ENCODE results near the gene TMEM115. TPM values are rescaled to one million over a fixed set of nuclear protein-coding genes. Genes with fewer than 3 reads are reported as not detected.
A peak's percentile ranks its signal among the peaks of the same experiment; 100 is the strongest.

The TMEM115 gene
- total RNA-seq, 1 donor from 2014 or later = 82.5 TPM

DNA sequence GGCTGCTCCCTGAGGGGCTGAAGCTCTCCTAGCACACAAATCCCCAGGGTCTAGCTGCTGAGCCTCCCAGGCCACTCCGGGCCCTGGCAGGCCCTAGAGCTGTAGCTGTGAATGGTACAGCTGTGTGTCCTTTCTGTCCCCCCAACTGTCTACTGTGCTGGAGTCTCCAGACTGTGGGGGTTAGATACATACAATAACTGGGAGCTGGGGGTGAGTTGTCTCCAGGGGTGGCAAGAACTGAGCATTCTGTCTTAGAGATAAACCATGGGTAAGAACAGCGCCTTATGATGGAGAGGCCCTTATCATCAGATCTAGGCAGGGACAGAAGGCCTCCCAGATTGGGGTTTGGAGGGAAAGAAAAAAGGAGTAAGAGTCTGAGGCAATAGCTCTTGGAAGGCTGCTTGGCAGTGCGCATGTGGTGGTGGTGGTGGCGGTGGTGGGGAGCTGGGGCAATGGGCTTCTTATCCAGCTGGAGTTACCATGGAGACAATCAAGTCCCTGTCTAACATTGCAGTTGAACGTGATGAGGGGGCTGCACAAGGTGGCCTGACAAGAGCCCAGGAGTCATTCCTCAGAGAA, 5.0 kb downstream of the TMEM115 start:
- TF ChIP-seq CTCF (IDR thresholded peaks at IDR 0.05; ENCODE audit: insufficient read depth, low read length, poor library complexity, severe bottlenecking) = no peak
- Histone ChIP-seq H3K27me3 (ENCODE audit: control insufficient read depth, insufficient read depth, low read length) (no peaks in the 10 kb centered on the region), H3K36me3 (ENCODE audit: control insufficient read depth, insufficient read depth, low read length) (peaks cover 2% of the 10 kb centered on the region), H3K4me3 (ENCODE audit: low read depth, low read length) (no peak overlapping the region)
- no peak for DNase-seq (ENCODE audit: low read depth)

- Histone ChIP-seq H3K4me3 (ENCODE audit: low read depth, low read length) (no peak overlapping the region), H3K27me3 (ENCODE audit: control insufficient read depth, insufficient read depth, low read length) (no peaks in the 10 kb centered on the region), H3K36me3 (ENCODE audit: control insufficient read depth, insufficient read depth, low read length) (peaks cover 2% of the 10 kb centered on the region)
- no peak for TF ChIP-seq CTCF (IDR thresholded peaks at IDR 0.05; ENCODE audit: insufficient read depth, low read length, poor library complexity, severe bottlenecking)
- no peak for DNase-seq (ENCODE audit: low read depth)
Measured at GRCh38 chr3:50353245-50354004, 5.9 kb downstream of the TMEM115 start.

GRCh38 chr3:50352781-50353180, 6.5 kb downstream of the TMEM115 start:
- no peak overlapping the region for H3K4me3 ChIP-seq (ENCODE audit: low read depth, low read length)
- DNase-seq (ENCODE audit: low read depth) = no peak
- TF ChIP-seq CTCF (IDR thresholded peaks at IDR 0.05; ENCODE audit: insufficient read depth, low read length, poor library complexity, severe bottlenecking) = peak; percentile 32
- no peaks in the 10 kb centered on the region for H3K27me3 ChIP-seq (ENCODE audit: control insufficient read depth, insufficient read depth, low read length)
- peaks cover 2% of the 10 kb centered on the region for H3K36me3 ChIP-seq (ENCODE audit: control insufficient read depth, insufficient read depth, low read length)

DNA sequence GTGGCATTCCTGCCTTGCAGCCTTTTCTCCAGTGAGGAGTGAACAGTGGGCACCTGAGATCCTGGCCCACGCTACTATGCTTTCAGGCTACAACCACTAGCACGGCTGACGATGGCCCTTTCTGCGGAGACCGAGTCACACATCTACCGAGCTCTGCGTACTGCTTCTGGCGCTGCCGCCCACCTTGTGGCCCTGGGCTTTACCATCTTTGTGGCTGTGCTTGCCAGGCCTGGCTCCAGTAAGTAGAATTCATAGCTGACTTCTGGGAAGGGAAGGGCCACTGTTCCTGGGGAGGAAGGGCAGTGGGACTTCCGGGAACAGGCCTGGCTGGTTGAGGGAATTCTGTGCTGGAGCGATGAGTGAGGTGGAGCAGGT, 8.0 kb downstream of the TMEM115 start:
- no peak for TF ChIP-seq CTCF (IDR thresholded peaks at IDR 0.05; ENCODE audit: insufficient read depth, low read length, poor library complexity, severe bottlenecking)
- DNase-seq (ENCODE audit: low read depth) = no peak
- peaks cover 1% of the 10 kb centered on the region for H3K36me3 ChIP-seq (ENCODE audit: control insufficient read depth, insufficient read depth, low read length)
- peak overlapping the region; percentile 78 for H3K4me3 ChIP-seq (ENCODE audit: low read depth, low read length)
- no peaks in the 10 kb centered on the region for H3K27me3 ChIP-seq (ENCODE audit: control insufficient read depth, insufficient read depth, low read length)

GRCh38 chr3:50350527-50351322, 8.6 kb downstream of the TMEM115 start, which contains the start of the genes CYB561D2 and NPRL2:
Gene CYB561D2, plus strand, starts transcription at chr3:50350862. Its CDS starts 572 bp downstream, at chr3:50351434.
Gene NPRL2, minus strand, starts transcription at chr3:50350775. Its CDS starts 123 bp downstream, at chr3:50350652.
- peak; percentile 75 for DNase-seq (ENCODE audit: low read depth)
- H3K4me3 ChIP-seq (ENCODE audit: low read depth, low read length) = peak within 1 kb of the TSS; percentile 78
- TF ChIP-seq CTCF (IDR thresholded peaks at IDR 0.05; ENCODE audit: insufficient read depth, low read length, poor library complexity, severe bottlenecking) = no peak
- no peaks in the 10 kb centered on the region for H3K27me3 ChIP-seq (ENCODE audit: control insufficient read depth, insufficient read depth, low read length)
- H3K36me3 ChIP-seq (ENCODE audit: control insufficient read depth, insufficient read depth, low read length) = peaks cover 1% of the 10 kb centered on the region

Data from kidney epithelial cell (primary cell).